Central memory CD4-positive, alpha-beta T cell (primary cell): Measurements from ENCODE around the gene PGBD5.

Experiments
- DNase-seq: peaks from one replicate; pipeline ENCODE4 v3.0.0; 2022

Gene PGBD5

DNA sequence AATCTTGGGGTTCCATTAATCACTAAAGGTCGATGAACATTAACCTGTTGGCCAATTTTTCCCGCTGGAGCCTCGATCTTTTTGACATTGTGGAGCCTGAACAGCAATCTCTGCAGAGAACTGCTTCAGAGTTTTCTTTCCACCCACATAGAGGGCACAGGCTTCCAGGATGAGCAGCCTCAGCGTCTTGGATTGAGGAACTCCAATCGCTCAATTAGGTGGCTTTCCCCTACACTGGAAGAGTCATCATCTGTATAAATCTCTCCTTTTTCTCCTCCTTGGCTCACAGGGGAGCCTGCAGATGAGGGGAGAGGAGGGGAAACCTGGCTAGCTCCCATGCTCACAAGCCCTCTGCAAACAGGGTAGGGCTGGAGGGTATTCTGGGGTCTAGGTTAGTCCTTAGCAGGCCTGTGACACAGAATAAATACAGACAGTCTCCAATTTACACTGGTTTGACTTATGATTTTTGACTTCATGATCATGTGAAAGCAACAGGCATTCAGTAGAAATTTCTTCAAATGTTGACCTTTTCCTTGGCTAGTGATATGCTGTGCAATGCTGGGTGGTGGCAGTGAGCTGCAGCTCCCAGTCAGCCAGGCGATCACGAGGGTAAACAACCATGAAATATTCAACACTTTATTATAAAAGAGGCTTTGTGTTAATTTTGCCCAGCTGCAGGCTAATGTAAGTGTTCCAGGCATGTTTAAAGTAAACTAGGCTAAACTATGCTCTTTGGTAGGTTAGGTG is 80.8 kb downstream of the PGBD5 start:
- no peak for DNase-seq

DNA sequence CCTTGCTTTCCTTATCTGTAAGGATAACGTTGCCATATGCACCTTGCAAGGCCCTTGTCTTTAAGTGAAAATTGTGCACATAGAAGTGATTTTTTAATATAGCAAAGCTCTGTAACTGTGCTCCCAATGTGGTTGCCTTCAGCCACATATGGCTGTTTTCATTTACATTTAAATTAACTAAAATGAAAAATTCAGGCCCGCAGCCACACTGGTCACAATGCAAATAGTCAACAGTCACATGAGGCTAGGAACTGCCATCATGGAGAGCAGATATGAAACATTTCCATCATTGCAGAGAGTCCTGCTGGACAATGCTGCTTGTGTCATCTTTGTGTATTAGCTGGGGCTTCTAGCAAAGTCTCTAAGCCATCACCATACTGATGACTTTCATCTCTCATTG is 83.4 kb downstream of the PGBD5 start:
- no peak for DNase-seq

DNA sequence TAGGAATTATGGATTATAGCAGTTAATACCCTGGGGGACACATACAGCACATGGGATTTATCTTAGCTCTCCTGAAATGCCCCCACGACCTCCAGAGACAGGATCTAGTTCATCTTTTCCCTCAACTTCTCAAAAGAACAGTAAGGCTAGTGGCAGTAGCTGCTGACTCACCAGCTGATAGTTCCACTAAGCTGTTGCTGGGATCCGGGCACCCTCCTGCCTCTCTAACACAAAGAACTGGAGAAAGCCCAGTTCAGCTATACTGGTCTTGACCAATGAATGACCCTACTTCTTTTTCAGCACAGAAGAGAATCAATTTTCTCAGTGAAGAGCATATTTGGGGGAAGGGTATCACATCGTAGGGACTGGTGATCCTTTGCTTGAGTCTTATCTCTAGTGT is 84.1 kb downstream of the PGBD5 start:
- no peak for DNase-seq

DNA sequence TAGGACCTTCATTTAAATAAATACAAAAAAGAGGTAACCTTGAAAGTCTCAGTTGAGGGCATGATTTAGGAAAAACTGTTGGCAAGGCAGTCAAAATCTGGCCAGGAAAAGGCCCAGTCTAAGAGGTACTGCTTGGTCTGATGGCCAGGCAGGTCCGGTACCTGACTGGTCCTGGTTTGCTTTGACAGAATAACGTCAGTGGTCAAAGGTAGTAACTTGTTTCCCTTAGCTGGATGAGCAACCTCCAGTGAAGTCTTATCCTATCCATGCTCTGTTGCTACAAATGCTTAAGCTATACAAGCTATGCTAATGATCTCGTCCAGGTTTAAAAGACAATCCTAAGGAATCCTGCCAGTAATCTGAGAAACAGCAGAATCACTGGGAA is 85.0 kb downstream of the PGBD5 start:
- no peak for DNase-seq

DNA sequence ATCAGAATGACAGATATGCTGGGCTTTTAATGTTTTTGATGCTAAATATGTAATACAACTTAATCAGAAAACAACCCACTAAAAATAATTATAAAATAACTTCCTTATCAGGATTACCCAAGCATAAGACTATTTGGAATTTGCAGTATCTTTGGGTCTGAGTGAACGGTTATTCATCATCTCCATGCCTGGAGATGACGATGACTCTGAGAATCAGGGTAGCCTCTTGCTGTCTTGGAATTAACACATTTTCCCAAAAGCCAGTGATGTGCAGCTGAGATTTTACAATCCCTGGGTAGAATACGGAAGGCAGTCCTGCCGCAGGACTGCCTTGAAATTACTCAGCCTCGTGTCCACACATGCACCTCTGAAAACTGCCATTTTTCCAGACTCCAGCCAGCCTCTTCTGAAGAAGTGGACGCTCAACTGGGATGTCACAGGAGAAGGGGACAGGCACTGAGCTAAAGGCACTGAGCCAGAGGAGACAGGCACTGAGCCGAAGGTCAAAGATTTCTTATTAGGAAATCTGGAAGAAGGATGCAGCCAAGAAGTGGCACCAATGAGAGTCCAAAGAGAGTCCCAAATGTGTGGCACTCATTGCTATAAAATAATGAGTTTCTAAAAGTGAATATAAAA is 85.5 kb downstream of the PGBD5 start:
- no peak for DNase-seq

DNA sequence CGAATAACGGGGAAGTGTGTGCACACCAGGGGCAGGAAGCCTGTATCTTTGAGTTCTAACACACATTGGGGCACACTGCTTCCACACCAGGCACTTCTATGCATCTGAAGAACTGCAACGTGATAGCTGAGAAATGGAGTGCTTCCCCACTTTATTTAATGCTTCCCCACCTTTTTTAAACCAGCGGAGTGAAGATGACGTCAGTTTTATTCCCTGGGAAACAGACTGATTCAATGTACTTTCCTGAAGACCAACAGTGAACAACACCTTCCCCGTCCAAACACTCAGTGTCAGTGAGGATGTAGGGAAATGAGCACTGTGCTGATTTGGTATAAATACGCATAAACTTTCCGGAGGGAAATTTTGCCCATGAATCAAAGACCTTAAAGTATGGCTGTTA is 87.1 kb downstream of the PGBD5 start:
- no peak for DNase-seq

DNA sequence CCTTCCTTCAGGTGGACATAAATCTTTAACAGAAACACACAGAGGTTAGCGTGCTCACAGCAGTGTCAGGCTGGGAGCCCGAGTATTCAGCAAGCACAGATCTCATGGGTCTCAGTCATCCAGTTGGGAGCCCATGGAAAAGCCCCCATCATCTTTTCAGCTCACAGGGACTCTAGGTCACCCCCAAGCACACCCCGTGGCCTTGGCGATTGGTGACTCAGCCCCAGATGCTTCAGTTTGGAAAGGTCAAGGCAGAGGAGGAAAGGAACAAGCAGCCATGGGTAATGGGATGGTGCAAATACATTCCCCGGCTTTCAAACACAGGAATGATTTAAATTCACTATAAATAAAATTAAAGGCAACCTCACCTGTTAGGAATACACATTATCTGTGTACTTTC is 88.9 kb downstream of the PGBD5 start:
- no peak for DNase-seq

DNA sequence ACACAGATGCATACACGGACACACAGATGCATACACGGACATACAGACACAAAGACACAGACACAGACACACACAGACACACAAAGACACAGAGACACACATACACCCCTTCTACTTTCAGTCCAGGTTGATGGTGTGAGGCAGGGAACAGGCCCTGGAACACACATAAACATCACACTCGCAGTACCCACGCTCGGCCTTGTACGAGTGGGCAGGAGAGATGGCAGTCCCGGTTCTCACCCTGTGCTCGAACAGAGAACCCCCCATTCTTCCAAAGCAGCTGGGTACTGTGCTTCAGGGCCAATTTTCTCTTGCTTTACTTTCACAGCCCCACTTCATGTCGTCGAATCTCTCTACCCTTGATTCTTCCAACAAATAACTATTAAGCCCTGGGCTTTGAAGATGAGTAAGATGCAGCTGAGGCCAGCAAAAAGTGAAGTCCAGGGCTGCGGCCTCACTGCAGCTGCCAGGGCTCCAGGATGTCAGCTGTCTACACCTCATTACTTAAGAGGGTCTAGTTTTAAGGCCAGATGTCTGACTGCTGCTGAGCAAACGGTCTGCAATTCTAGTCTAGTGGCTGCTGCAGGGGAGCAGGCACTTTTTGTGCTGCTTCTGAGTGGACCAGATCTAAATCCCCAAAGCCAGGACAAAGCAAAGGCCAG is 90.1 kb downstream of the PGBD5 start:
- DNase-seq = no peak

DNA sequence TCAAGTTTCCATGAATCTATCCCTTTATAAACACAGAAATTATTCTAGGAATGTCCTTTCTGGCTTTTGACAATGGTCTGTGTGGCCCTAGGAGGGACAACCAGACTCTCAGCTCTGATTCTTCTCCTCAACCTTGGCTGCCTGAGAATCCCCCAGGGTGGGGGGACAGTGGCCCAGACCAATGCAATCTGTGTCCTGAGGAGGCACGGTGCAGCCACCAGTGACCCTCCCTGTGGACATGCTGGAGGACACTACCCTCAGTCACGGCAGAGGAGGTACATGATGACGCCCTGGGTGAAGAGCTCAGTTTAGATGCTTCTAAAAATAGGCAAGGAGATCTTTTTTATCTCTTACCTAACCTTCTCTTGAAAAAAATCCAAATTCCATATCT is 91.7 kb downstream of the PGBD5 start:
- no peak for DNase-seq

DNA sequence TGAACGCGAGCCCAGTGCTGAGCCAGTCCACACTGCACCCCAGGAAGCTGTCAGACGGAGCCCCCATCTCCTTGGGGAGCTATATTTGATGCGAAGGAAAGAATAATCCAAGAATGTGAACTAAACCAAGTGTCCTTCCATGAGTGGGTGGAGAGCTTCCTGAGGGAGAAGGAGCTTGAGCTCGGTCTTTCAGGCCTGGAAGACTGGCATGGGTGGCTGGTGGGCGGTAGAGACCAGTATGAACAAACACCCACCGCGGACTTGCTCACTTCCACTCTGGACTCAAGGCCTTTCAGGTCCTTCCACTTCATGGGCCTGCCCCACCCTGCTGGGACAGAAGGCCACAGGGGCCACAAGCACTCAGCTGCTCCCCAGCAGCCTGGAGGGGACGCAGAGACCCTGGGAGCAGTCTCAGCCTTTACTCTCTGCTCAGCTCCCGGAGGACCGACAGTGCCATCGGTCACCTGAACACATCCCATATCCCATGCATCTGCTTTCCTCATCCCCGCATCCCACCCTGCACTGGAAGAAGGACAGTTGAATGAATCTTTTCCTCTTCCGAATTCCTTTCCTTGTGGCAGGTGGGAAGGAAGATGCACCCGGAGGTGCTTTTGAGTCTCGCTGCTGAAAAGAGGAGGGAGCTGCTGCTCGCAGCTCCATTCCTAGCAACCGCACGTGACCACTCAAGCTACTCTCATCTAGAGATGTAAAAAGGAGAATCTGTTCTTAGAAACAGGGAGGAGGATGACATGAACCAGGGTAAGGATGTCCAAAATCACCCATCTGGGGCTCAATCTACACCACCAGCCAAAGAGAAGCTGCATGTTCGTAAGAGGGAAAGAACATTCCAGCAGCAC is 92.3 kb downstream of the PGBD5 start:
- no peak for DNase-seq

DNA sequence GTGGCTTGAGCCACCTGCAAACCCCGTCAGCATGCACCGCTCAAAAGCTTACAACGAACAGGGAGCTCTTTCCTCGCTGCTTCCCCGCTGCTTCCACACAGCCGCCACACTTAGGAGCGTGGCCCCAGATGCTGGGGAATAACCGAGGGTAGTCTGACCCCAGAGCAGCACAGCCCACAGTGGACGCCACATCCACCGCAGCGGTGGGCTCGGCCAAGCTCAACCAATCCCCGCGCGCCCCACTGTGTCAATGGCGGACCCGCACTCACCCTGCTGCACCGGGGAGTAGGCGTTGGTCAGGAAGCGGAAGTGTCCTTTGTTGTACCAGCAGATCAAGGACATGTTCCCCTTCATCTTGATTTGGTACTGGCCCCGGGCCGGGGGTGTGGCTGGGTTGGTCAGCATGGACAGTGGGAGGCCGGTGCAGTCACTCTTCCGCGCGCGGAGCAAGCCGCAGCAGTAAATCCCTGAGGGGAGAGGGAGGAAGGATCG is 93.5 kb downstream of the PGBD5 start:
- DNase-seq = no peak

DNA sequence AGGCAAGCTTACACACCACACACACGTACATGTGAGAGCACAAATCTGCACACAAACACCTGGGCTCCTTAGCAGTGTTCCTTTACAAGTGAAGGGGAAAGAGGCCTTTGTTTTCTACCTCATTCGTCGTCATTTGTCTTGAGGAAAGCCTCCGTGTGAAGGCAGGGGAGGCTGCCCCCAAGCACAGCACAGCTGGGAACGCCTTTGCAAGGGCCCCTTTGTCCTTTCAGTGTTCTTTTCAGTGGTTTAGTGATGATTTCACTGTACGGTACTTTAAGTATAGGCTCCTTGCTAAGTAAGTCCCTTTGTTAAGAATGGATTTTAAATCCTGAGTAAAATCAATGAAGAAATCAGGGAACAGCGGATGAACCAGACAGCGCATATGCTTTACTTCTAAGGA is 94.1 kb downstream of the PGBD5 start:
- DNase-seq = no peak

DNA sequence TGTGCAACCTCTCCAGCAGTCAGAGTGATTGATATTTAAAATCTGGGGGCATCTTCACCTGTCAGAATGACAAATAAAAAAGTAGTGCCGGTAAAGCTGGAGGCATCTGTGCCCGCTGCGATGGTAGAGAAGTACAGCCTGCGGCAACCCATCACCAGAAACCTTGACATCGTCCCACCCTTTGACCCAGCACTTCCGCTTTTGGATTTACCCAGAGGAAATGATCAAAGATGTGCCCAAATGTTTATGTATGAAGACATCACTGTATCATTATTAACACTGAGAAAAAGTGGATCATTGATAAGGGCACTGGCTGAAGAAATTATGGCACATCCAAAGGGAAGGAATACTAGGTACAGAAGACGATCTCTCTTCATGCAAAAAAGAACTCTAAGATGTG is 96.0 kb downstream of the PGBD5 start:
- no peak for DNase-seq

DNA sequence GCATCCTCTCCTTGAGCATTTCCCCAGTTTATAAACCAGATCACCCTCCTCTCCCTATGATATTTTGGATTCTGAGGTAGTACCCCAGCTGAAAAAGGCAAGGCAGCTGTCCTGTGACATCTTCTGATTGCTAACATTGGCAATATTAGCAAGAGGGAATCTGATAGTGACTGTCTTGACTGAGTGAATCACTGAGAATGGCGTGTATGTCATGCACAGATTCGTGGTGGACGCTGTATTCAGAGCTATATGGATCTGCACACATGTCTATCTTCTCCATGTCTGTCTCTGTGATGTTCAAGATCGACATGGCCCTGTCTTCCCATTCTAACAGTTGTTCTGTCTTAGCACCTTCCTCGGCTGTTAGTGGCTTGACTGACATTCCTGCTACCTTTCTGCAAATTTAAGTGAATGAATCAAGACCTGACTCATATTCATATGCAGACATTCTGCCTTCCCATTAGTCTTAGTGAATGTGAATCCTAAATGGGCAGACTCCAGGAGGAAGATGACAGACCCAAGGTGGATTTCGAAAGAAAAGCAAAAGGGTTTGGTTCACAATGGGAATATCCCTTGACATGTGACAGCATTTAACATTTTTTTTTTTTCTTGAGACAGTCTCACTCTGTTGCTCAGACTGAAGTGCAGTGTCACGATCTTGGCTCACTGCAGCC is 97.7 kb downstream of the PGBD5 start:
- no peak for DNase-seq

DNA sequence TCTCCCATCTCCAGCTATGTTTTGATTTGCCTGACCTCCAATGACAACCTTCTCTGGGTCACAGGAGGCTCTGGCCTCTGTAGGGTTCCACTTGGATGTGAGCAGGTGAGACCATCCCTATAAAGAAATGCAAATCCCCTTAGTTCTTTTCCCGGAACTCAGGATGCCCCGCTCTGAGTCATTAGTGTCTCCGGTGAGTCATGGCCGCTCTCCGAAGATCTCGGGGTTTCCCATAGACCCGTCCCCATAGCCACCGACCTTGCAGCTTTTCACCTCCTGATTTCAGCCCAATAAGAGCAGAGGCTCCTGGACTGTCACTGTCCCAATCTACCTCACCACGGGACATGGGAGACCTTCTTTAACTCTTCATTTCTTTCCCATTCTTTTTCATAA is 98.2 kb downstream of the PGBD5 start:
- no peak for DNase-seq

DNA sequence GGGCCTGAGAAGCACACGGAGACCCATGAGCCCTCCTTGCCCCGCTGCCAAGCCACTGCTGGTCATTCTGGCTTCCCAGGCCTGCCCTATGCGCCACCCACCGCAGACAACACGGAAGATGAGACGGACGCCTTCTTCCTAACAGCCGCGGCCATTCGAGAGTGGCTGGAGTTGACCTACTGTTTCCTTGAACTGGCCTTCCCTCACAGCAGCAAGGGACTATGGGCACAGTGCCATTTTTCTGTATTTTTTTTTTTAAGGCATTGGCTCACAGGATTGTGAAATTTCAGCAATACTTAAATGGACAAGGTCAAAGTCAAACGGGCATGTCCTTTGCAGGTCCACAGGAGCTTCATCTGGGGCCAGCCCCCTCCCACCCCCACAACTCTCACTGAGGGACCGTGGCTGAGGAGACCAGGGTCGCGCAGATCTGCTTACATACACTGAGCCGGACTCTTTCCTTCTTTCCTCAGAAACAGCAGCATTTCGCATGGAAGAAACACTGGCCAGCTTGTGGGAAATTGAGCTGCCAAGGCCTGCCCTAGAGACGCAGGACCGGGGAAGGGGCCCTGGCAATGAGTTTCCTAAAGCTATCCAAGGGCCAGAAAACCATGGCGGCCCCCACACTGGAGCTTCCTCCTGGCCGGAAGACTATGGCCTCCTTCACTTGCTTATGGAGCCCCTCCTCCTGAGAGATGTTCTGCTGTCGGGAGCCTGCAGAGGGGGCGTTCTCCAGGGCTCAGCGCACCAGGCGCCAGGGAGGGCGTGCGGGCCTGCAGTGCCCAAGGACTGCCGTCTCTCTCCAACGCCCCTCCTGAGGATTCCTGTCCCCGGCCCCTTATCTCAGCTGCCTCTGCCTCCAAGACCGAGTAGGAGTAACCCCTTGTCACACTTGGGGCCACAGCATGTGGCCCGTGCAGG is 98.9 kb downstream of the PGBD5 start:
- no peak for DNase-seq

DNA sequence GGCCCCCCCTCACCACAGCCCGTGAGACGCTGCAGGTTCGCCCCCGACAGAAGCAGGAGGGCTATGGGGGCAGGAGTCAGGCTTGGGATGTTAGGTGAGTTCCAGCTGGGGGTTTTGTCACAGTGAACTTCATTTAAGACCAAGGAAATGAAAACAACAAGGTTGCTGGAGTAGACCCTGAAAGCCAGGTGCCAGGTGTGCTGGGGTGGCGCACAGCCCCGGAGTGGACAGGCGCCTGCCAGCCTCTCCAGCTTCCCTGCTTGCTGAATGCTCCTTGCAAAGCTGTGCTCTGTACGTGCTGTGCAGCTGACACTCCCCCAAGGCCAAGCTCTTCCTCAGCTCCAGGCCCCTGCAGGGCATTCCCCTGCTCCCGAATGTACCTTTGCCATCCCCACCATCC is 102.4 kb downstream of the PGBD5 start:
- DNase-seq = no peak

DNA sequence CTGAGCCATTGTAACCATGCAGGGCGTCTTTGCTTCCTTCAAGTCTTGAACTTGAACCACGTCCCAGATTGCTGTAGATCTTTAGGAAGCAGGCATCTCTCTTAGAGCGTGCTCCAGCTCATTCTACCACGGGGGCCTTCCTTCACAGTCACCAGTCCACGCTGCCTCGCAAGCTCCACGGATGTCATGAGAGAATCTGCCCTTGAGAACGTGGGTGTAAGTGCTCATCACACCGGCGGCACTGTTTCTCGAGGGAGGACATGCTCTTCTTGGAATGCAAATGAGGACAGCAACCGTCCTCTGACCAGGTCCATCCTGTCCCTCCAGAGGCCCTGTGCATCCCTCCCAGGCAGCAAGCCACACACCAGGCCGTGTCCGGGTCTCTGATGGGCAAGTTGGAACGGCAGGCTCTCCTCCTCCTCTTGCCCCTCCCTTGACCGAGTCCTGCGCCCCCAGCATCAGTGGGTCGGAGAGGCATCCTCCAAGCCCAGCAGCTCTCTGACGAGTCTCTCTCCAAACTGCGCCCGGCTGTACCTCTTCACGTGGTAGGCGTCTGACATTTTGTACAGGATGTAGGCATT is 103.1 kb downstream of the PGBD5 start:
- DNase-seq = no peak

DNA sequence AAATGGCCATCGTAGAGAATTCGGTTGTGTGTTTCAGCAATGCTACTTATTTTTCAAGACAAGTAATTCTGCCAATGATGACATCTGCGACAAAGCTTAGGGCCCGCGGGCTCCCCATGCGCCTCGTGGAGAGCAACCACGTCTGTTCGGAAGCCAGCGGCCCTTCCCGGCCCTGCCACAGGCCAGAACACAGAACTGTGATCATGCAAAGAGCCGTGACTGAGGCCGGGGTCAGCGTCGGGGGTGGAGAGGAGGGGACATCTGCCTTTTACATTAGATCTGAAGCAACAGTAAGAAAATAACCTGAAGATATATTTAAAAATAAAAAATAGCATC is 103.7 kb downstream of the PGBD5 start:
- no peak for DNase-seq

DNA sequence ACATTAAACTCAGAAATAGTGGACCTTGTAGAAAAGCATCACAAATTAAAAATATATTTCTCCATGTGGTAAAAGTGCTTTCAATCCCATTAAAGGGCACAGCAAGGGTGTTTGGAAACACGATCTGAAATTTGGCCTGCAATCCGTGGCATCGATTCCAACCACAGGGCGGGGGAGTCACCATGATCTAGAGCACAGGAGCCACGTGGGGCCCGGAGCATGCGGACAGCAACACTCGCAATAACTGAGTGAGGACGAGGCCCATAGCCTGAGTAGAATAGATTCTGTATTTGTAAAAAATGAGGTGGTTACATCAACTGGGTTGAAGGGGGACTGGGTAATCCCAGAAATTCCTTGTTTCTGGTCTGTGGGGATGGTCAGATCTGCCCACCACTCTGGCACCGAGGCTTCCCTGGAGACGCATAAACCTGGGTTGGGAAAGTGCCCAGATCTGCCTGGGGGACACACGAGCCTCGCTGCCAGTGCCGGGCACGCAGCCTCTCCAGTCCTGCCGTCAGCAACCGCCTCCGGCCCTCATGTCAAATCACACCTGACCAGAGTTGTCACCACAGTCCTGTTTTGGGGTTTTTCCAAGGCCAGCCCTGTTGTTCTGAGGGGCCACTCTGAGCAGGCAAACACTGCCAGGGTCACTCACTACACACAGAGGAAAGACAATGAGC is 104.3 kb downstream of the PGBD5 start:
- DNase-seq = no peak

DNA sequence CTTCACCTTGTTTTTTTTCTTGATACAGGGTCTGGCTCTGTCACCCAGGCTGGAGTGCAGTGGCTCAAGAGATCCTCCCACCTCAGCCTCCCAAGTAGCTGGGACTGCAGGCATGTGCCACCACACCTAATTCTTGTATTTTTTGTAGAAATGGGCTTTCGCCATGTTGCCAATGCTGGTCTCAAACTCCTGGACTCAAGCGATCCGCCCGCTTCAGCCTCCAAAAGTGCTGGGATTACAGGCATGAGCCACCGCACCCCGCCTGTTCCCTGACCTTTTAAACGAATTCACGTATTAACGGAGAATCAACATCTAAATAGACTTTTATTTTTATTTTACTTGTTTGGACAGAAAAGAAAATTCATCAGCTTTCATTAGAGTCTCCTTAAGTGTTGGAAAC is 104.8 kb downstream of the PGBD5 start:
- DNase-seq = no peak
